LNCaP clone FGC (cell line): ENCODE results near the gene ANKRD39.

Source experiments
- DNase-seq: peaks from one replicate; pipeline ENCODE4 v3.0.0-alpha.2; 2011; ENCODE audit warnings: low read depth
- H3K4me3 ChIP-seq: 2 replicates; pipeline ENCODE4 v1.5.1; 2011; ENCODE audit warnings: mild to moderate bottlenecking, low read depth, low read length, control low read depth
- CTCF ChIP-seq: IDR thresholded peaks from 2 replicates; pipeline ENCODE4 v1.5.1; 2012; ENCODE audit warnings: mild to moderate bottlenecking; ENCODE audit not compliant: control insufficient read depth, insufficient read depth; ENCODE audit errors: extremely low read depth

Gene ANKRD39

DNA sequence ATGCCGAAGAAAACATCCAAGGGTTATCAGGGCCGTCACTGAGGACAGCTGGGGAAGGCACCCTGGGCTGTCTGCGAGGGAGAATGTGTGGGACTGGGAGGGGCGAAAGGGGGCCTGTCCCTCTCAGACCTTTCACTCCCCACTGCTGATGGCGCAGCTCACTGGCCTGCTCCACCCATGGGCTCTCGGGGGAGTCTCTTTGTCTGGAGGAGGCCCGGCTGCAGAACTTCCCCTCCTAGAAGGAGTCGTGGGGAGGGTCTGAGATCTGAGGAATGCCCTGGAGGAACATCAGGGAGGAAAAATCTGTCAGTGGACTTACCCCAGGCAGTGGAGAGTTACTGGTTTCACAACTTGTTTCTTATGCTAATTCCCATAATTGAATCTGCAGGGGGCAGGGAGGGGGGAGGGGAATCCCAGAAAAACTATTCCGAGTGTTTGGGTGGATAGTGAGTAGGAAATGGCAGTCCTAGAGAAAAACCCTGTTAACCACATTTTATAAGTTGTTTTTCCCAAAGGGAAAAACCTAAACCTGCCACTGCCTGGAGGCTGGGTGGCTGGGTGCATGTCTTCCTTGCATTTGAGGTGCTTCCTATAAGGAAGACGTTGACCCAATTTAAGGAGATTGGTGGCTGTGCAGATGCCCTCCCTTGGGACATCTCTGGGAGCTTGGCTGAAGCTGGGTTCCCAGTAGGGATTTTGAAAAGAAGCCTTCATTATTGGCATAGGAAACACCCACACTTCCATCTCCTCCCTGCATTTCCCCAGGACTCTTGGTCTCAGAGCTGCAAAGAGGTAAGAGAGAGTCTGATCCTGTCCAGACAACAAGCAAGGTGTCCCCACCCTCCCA is 23.8 kb upstream of the ANKRD39 start:
- no peak for TF ChIP-seq CTCF
- DNase-seq: no peak
- no peak overlapping the region for H3K4me3 ChIP-seq

DNA sequence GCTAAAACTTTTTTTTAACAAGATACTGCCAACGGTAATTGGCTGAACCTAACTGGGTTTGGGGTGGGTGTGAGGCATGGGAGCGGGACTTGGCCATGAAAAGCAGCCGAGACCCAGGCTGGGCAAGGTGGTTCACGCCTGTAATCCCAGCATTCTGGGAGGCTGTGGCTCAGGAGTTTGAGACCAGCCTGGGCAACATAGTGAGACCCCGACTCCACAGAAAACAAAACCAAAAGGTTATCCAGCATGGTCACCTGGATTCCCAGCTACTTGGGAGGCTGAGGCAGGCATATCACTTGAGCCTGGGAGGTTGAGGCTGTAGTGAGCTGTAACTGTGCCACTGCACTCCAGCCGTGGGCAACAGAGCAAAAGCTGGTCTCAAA is 23.1 kb upstream of the ANKRD39 start:
- no peak for TF ChIP-seq CTCF
- no peak for DNase-seq
- no peak overlapping the region for H3K4me3 ChIP-seq

DNA sequence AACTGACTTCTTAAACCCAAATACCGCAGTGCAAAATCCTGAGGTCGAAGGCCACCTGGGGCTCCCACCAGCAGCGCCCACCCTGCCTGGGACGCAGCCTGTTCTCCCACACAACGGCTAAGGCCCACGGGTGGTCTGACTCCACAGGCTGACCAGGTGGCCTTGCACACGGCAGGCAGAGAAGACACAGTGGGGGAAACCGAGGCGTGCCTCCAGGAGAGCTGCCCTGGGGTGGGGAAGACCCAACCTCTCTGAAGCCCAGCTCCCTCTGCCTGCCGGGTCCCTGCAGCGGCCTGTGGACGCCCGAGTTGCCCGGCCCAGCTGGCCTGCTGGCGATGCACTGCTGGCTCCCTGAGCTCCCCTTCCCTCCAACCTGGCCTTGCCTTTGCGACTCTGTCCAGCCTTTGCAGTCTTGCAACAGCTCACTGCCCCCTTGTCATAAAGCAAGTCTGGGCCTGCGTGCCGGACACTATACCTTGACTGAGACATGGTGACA is 21.8 kb upstream of the ANKRD39 start:
- no peak for TF ChIP-seq CTCF
- H3K4me3 ChIP-seq: no peak overlapping the region
- no peak for DNase-seq

DNA sequence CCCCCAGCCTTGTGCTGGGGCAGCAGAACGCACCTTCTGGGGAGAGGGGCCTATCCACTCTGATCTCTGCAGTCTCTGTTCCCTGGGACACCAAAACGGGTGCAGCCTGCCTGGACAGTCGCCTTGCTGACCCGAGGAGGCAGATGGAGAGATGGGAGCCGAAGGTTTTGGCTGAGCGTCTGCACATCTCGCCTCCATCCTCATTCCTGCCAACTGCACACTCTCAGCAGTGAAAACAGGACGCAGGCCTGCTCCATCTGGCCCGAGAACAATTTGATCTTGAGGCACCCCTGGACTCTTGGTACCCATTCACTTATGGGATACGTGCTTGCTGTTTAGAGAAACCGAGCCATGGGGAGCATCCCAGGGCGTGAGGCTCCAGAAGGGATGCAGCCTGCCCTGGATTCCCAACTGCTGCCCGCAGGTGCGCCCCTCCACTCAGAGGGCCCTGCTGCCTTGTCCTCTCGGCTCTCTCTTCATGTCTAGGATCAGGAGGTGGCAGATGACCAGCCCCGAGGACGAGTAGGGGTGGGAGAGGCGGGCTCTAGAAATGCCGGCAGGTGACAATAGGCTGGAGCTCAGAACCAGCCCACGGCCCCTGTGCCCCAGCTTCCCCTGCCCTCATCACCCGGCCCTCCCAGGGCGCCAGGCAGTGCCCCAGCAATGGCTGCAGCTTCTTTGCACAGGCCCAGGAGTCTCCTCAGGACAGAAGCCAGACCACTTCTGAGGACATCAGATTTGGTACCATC is 21.2 kb upstream of the ANKRD39 start:
- no peak for TF ChIP-seq CTCF
- DNase-seq: no peak
- no peak overlapping the region for H3K4me3 ChIP-seq

GRCh38 chr2:96878171-96878570 is 20.4 kb upstream of the ANKRD39 start:
- no peak overlapping the region for H3K4me3 ChIP-seq
- TF ChIP-seq CTCF: no peak
- no peak for DNase-seq

- H3K4me3 ChIP-seq: no peak overlapping the region
- no peak for DNase-seq
- no peak for TF ChIP-seq CTCF
Observed at GRCh38 chr2:96877631-96878092, 19.8 kb upstream of the ANKRD39 start.

DNA sequence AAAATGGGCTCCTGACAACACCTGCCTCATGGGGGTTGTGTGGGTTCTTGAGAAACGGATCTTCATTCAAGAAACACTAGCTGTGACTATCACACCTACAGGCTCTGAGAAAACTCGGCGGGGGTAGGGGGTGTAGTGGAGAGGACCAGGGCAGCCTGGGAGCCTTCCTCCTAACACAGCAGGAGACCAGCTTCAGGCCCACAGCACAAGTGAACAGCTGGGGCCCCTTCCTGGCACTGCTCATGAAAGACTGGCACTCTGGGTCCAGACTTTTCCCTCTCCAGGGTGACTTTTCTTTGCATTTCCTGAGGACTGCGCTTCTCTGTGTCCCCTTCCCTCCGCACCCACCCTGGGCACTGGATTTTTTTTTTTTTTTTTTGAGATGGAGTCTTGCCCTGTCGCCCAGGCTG is 19.2 kb upstream of the ANKRD39 start:
- no peak for TF ChIP-seq CTCF
- DNase-seq: no peak
- no peak overlapping the region for H3K4me3 ChIP-seq
